ENCODE results near the gene NDUFS7.
A peak's percentile ranks its signal among the peaks of the same experiment; 100 is the strongest.

NDUFS7 gene

DNA sequence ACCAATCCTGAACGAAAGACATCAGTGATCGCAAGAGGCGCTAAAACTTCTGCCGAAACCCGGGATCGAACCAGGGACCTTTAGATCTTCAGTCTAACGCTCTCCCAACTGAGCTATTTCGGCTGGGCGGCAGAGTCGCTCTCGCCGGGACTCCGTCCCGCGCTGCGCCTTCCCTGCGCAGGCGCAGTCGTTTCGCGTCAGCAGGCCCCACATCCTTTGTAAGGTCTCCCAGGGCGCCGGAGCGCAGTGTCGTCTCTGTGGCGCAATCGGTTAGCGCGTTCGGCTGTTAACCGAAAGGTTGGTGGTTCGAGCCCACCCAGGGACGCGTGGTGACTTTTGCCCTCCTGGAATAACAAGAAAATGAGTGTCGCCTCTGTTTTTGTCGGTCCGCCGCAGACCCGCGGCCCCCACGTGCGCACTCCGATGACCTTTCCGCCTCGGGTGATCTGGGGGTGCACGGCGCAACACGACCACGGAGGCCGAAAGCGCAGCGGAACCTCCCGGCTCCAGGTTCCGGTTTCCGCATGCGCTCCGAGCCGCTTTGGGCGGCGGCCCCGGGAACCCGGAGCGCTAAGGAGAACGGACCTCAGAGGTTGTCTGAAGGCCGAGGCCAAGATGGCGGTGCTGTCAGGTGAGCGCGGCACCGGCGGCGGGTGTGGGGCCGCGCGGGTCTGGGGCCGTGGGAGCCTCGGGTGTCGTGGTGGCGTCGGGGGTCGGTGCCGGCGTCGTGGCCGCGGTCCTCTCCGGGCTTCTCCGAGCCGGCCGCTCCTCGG lies at the start of gene NDUFS7:
Gene NDUFS7 (plus strand): TSS at position 596 of the 773 bp plus-strand sequence. CDS start 20 bp downstream, at position 616.
- peak; percentile 84 for DNase-seq

DNA sequence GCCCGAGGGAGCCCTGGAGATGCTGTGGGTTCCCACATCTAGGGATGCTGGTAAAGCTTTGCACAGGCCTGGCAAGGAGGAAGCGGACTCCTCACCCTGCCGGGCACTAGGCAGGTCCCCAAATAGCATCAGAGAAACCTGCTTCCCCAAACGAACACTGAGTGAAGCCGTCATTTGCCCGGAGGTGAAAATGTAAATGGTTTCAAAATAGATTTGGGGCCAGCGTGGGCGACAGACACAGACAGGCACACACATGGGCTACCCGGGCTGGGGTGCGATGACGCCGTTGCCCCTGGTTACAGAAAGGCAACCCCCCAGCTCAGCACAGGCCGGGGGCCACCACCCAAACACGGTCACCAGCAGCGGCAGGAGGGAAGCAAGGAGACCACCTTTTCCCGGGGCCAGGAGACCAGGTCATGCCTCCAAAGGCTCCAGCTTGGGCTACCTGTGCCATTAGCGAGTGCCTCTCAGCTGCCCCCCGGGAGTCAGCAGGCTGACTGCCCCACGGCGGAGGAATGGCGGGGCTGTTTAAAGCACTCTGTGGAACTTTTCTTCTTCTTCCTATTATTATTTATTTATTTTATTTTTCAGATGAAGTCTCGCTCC lies 47.5 kb upstream of the NDUFS7 start:
- no peak for DNase-seq

DNA sequence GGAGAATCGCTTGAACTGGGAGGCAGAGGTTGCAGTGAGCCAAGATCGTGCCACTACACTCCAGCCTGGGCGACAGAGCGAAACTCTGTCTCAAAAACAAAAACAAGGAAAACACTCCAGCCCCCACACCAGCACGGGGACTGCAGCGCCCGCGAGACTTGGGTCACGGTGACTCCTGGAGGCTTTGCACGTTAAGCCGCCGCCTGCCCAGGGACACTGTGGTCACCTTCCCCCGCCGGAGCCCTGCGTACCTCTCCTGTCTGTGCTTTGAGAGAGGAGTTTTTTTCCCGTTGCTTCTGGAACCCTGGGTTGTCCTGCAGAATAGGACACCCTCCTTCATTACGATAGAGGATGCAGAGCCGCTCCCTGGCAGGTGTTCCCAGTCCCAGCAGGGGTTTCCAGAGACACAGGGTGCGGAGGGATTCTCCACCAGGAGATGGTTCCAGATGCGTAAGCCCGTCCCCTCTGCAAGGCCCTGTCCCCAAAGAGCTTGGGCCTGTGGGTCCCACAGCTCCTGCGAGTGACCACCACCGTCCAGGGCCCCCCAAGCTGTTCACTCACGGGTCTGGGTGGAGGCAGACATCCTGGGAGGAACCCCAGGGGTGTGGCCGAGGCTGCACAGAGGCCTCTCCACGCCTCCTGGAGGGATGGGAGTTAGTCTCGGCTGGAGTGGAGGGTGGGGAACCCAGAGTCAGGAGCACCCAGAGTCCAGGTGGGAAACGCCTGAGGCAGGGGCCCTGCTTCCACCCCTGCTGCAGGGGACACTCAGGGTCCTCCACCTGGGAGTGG lies 42.8 kb upstream of the NDUFS7 start:
- DNase-seq: no peak

DNA sequence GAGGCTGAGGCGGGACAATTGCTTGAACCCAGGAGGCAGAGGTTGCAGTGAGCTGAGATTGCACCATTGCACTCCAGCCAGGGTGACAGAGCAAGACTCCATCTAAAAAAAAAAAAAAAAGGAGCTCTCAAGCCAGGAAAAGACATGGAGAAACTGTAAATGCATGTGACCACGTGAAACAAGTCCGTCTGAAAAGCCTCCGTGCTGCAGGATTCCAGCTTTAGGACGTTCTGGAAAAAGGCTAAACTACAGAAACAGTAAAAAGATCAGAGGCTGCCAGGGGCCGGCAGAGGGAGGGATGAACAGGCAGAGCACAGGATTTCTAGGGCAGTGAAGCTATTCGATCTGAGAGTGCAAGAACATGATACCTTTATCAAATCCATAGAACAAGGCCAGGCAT lies 40.7 kb upstream of the NDUFS7 start:
- DNase-seq: no peak

DNA sequence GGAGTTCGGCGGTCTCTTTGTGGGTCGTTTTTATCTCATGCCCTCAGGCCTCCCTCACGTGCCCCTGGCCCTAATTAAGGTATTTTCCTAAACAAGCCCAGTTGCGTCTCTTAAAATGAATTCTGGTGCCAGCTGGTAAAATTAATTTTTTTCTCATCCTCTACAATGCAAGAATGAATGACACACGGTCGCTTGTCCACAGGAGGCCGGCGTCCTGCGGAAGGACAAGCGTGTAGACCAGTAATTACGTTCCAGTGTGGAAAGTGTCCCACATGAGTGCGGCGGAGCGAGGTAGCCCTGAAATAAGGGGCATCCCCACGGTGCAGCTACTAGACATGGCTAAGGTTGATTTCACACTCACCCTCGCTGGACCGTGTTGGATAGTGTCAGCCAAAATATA lies 34.5 kb upstream of the NDUFS7 start:
- no peak for DNase-seq

DNA sequence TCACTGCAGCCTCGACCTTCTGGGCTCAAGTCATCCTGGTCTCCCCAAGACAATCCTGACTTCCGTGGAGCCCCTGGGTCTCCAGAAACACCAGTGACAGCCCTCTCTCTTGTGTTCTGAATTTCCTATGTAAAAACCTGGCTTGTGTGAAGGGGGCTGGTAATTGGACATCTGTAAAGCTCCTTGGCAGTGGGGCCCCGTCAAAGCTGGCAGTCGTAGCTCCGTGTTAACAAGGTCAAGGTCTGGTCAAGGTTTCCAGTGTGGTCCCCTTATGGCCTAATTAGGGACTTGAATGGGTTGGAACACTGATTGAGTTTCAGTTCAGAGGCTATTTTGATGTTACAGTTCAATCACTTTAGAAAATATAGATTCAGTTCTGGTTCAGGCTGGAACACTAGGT lies 32.8 kb upstream of the NDUFS7 start:
- no peak for DNase-seq

DNA sequence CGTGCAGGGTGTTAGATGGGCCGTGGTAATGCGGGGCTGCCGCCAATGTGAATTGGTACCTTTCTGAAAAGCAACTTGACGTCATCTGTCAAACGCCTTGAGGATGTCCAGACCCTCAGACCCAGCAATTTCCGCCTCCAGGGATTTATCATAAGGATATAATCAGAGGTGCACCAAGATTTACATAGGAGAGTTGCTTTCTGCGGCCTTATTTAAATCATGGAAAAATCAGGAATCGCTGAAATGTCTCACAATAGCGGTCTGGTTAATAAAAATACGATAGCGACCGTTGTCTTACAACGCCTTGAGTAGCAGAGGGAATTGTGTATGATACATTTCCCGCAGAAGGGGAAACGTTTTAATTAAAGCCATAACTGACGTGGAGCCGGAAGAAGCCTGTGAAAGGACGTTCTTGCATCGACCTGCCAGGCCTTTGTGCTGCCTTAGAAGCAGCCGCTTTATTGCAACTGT lies 32.3 kb upstream of the NDUFS7 start:
- DNase-seq: no peak

DNA sequence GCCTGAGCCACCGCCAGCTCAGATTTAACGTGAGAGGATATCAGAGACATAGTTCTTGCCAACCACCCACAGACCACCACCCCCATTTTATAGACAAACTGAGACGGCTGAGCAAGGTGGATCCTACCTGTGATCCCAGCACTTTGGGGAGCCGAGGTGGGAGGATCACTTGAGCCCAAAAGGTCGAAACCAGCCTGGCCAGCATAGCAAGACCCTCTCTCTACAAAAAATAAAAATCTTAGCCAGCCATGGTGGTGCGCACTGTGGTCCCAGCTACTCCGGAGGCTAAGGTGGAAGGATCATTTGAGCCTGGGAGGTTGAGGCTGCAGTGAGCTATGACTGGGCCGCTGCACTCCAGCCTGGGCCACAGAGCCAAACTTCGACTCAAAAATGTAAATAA lies 30.6 kb upstream of the NDUFS7 start:
- no peak for DNase-seq

DNA sequence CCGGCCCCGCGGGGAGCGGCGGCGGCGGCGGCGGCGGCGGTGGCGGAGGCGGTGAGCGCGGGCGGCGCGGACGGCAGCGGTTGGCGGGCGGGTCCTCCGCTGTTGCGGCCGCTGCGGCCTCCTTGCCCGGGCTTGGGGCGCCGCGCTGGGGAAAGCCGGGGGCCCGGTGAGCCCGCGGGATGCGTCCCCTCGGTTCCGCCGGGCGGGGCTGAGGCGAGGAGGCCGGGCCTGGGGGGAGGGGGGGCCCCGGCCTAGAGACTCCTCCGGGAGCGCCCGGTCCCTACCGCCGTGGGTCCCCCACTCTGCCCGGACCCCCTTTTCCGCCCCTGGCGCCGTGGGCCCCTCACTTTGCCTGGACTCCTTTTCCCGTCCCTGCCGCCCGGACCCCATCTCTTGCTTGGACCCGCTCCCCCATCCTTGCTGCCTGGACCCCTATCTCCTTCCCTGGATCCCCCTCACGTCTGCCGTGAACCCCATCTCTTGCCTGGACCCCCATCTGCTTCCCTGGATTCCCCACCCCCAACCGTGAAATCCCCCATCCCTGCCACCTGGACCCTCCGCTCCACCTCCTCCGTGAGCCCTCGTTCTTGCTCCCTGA lies 28.6 kb upstream of the NDUFS7 start:
- no peak for DNase-seq

DNA sequence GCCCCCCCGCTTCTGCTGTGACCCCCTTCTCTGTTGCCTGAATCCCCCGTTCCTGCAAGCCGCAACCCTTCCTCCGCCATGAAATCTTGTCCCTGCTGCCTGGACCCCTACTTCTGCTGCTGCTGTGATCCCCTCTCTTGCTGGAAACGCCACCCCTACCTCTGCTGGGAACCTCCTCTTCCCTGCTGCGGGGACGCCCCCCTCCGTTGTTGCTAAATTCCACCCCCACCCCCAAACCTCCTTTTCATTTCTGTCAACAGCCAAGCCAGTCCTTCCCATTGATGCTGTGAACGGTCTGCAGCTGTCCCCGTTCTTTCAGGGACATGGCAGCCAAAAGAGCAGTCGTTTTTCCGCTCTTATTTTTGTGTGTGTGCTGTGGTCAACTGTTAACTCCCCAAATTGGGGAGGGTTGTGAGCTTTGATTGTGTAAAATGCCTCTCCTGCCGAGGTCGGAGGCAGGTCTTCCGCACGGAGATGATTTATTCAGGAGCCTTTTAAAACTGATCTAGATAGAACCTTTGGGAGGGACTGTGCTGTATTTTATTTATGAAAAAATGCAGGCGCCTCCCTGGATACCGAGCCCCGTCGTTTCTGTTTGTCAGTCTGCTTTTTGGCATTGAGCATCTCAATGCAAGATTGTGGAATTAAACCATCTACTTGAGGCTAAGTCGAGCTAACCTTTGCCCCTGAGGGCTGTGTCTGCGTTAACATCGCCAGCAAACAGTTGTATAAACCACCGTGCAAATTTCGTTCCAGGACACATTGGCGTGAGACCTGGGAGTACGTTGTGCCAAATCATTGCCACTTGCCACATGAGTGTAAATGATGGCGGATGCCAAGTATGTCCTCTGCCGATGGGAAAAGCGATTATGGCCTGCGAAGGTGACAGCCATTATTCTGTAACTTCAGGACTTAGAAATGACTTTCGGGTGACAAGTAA lies 27.9 kb upstream of the NDUFS7 start:
- DNase-seq: no peak

DNA sequence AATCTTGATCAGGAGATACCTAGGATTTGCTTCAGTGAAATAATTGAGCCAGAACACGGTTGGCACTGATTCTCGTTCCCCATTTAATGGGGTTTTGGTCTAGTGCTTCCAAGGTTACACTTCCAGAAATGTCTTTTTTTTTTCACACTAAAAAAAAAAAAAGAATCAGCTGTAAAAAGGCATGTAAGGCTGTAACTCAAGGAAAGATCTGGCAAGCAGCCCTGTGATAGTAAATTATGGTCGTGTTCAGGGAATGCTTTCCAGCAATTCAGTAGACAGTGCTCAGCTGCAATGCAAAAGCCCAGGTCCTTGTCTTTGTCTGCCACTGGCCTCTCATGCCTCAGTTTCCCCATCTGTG lies 27.2 kb upstream of the NDUFS7 start:
- no peak for DNase-seq

DNA sequence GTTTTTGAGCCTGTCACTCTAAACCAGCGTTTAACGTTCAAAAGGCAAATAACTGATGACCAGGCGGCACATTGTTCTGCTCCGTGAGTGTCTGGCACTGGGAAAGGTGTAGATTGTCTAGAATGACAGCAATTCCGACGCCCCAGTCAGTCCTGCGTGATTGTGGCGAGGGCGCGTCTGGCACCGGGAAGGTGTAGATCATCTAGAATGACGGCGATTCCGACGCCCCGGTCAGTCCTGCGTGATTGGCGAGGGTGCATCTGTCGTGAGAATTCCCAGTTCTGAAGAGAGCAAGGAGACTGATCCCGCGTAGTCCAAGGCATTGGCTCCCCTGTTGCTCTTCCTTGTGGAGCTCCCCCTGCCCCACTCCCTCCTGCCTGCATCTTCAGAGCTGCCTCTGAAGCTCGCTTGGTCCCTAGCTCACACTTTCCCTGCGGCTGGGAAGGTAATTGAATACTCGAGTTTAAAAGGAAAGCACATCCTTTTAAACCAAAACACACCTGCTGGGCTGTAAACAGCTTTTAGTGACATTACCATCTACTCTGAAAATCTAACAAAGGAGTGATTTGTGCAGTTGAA lies 26.1 kb upstream of the NDUFS7 start:
- no peak for DNase-seq

DNA sequence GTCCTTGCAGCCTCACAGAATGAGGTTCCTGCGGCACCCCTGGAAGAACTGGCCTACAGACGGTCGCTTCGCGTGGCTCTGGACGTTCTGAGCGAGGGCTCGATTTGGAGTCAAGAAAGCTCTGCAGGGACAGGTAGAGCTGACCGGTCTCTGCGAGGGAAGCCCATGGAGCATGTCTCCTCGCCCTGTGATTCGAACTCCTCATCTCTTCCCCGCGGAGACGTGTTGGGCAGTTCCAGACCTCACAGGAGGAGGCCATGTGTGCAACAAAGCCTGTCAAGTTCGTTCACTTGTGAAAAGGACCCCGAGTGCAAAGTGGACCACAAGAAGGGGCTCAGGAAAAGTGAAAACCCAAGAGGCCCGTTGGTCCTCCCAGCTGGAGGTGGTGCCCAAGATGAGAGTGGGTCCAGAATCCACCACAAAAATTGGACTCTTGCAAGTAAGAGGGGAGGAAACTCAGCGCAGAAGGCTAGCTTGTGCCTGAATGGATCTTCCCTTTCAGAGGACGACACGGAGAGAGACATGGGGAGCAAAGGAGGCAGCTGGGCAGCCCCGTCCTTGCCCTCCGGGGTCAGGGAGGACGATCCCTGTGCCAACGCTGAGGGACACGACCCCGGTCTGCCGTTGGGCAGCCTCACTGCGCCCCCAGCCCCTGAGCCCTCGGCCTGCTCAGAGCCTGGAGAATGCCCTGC lies 23.4 kb upstream of the NDUFS7 start:
- DNase-seq: no peak

DNA sequence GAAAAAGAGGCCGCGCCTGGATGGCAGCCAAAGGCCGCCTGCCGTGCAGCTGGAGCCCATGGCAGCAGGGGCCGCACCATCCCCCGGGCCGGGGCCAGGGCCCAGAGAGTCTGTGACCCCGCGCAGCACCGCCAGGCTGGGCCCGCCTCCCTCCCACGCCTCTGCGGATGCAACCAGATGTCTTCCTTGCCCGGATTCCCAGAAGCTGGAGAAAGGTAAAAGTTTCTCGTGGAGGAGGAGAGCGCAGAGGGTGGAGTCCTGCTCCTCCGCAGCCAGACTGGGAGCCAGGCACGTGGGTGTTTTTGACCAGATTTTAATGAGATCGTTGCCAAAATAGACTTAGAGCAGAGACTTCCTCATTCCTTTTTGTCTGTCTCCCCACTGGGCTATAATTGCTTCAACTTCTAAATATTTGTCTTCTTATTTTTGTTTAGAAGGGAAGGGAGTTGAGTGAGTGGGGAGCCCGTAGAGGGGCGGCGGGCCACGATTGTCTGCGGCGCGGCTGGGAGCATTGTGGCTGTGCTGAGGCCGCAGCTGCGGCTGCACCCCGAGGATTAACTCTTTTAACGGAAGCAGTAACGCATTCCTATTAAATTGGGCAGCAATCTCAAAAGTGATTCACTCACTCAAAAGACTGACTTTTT lies 22.8 kb upstream of the NDUFS7 start:
- DNase-seq: peak; percentile 51

DNA sequence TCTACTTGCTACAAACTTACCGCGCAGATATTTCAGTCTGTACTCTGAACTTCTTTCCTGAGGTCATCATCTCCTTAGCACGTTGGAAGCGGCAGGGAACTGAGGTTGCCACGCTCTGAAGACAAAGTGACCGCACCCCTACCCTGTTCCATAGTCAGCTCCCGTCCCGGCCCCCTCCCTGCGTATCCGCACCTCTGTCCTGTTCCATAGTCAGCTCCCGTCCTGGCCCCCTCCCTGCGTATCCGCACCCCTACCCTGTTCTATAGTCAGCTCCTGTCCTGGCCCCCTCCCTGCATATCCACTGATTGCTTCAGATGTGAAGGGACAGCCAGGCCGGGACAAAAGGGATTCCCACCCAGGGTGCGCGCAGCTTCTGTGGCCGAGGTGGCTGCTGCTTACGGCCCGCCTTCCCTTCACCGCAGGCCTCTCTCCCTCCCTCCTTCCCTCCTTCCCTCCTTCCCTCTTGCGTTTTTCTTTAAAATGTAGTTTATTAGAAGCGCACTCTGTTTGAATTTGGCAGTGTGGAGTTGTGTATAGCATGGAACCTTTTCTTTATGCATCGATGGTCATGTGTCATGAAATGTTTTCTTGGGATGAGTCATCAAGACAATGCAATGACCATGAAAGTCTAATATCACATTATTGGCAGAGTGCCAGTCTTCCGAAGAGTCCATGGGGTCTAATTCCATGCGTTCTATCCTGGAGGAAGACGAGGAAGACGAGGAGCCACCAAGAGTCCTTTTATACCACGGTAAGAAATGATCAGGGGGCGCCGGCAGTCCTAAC lies 21.9 kb upstream of the NDUFS7 start:
- no peak for DNase-seq

DNA sequence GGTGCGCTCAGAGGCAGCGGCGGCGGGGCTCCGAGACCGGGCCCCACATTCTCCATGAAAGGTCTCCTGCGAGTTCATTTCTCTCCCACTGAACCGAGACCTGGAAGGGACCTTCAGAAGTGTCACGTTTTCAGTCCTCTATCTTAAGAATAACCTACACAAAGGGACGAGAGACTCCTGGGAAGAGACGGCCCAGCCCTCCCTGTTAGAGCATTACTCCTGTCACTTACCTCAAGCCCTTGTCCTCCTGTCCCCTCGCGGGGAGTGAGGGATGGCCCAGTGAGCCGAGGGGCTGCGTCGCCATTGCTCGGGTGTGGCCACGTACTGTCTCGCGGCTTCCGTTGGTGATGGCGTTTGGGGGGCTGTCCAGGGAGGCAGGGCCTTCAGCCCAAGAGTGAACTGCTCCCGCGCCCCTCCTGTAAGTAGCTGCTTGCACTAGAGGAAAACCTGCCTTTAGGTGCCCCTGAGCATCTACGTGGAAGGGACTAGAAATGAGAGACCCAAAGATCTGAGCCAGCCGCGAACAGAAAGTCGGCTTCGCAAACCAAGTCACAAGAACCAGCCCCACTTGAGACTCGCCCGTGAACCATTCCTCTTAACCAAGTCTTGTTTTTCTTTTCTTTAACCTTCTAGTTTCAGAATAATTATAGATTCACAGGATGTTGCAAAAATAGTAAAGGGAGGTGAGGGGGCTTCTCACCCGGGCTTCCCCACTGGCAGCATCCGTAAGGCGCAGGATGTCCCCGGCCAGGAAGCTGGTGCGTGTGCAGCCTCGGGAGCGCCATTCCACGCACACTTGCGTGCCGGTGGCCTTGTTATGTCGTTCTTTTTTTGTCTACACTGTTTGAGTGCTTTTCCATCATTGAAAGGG lies 21.1 kb upstream of the NDUFS7 start:
- no peak for DNase-seq

DNA sequence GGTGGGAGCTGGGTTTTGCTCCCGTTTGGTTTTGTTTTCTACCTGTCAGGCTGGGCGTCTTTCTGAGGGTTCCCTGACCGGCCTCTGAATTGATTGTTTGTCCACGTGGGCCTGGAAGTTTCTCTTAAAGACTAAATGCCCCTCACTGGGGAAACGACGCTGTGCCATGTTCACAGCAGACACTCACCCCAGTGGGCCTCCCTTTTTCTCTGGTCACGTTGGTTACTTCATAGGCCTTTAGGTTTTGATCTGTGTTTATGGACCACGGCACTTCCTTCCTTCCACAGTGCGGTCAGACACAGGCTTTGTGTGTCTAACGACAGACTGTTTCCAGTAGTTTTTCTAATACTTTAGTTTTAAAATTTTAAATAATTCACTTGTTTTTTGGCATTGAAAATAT lies 20.1 kb upstream of the NDUFS7 start:
- no peak for DNase-seq

DNA sequence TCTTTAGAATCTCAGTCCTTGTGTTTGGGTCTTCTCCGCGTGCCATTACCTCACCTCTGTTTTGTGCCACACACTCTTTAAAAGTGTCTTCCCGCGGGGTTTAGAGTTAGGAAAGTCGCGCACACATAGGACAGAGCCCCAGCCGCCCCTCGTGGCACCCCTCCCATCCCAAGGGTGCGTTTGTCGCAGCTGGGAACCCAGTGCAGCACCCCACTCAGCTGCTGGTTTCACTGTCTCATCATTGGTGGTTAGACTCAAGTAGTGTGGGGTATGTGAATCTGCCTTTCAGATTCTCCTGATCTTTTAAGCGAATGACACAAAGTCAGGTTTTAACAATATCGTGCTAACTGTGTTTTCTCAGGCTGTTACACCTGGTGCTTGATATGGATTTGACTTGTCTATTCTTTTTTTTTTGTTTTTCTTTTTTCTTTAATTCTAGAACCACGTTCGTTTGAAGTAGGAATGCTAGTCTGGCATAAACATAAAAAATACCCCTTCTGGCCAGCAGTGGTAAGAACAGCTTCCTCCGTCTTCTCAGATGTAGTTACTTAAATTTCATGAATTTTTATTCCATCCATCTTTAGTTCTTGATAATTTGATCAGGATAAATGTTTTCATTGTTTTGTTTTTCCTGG lies 19.5 kb upstream of the NDUFS7 start:
- DNase-seq: no peak
